GM13976 (cell line): Measurements from ENCODE around the gene ZNF618.
A peak's percentile ranks its signal among the peaks of the same experiment; 100 is the strongest.

Source experiments
- DNase-seq: peaks from one replicate; pipeline ENCODE4 v3.0.0; 2012; ENCODE audit warnings: low spot score
- in situ Hi-C: fragments of 300-500 bp; cut with MboI; formaldehyde crosslinking; loops from one replicate; pipeline ENCODE4 v1.12.0; 2022; ENCODE audit warnings: low sequenced_read_pairs, mixed read lengths, inconsistent platforms; ENCODE audit not compliant: unreplicated experiment
- TF ChIP-seq, protein P1 (sequence below): IDR thresholded peaks from 2 replicates; pipeline ENCODE4 v1.5.1; 2012; ENCODE audit warnings: borderline replicate concordance, mild to moderate bottlenecking; ENCODE audit not compliant: insufficient read depth; ENCODE audit errors: extremely low read depth, missing control alignments, control extremely low read depth

Gene ZNF618

DNA sequence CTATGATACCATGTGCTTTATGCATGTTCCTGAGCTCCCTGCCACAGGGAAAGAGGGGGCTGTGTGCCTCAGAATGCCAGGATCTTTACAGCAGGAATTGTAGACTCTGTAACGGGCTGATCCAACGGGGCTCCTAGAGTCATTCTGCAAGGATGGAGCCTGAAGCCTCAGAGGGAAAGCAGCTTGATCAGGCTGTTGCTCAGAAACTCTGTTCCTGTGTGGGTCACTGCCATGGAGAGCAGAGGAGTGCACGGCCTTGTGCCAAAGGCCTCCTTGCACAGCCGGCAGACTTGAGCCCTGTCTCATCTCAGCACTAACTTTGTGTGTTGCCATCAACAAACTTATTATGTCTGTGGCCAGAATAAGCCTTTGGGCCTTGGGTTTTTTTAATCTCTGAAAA lies 150.2 kb downstream of the ZNF618 start:
- TF ChIP-seq, protein P1, sequence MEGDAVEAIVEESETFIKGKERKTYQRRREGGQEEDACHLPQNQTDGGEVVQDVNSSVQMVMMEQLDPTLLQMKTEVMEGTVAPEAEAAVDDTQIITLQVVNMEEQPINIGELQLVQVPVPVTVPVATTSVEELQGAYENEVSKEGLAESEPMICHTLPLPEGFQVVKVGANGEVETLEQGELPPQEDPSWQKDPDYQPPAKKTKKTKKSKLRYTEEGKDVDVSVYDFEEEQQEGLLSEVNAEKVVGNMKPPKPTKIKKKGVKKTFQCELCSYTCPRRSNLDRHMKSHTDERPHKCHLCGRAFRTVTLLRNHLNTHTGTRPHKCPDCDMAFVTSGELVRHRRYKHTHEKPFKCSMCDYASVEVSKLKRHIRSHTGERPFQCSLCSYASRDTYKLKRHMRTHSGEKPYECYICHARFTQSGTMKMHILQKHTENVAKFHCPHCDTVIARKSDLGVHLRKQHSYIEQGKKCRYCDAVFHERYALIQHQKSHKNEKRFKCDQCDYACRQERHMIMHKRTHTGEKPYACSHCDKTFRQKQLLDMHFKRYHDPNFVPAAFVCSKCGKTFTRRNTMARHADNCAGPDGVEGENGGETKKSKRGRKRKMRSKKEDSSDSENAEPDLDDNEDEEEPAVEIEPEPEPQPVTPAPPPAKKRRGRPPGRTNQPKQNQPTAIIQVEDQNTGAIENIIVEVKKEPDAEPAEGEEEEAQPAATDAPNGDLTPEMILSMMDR: no peak
- no peak for DNase-seq
- in situ Hi-C loops: no loop called here

DNA sequence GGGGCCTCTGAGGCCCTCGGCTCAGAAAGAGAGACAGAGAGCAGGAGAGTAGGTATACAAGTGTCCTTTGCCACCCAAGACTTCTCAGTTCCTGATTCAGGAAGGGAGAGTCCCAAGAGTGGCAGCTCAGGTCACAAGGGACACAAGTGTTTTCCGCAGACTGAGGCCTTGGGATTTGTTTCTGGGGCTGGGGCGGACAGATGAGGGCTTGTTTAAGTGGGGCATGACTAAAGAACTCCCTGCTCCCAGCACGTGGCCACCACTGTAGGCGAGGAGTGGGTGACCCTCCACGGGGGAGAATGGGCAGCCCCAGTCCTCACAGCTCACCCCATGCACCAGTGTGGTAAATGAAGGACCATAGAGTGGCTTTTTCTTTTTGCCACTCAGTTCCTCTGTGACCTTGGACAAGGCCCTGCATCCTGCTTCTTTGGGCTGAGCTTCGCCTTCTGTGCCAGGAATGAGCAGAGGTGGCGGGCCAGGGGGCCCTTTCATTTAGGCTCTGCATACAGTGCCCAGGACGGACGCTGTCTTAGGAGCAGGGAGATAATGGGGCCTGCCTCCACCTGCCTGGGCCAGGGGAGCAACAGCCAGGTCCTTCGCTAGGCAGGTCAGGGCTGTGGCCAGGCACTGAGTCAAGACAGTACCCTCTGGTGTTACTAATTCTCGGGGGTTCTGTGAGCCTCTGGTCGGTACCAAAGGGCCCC lies 151.2 kb downstream of the ZNF618 start:
- in situ Hi-C loops: no loop called here

GRCh38 chr9:114027863-114028465 lies 151.9 kb downstream of the ZNF618 start:
- TF ChIP-seq, protein P1: no peak
- DNase-seq: peak; percentile 16
- in situ Hi-C loops: no loop called here

More for the DNA sequence above, 151.2 kb downstream of the ZNF618 start:
- TF ChIP-seq, protein P1: no peak
- peak; percentile 7 for DNase-seq

- in situ Hi-C loops: no loop called here
- TF ChIP-seq, protein P1: no peak
- DNase-seq: no peak
Measured at GRCh38 chr9:114028646-114029045, 152.5 kb downstream of the ZNF618 start.

DNA sequence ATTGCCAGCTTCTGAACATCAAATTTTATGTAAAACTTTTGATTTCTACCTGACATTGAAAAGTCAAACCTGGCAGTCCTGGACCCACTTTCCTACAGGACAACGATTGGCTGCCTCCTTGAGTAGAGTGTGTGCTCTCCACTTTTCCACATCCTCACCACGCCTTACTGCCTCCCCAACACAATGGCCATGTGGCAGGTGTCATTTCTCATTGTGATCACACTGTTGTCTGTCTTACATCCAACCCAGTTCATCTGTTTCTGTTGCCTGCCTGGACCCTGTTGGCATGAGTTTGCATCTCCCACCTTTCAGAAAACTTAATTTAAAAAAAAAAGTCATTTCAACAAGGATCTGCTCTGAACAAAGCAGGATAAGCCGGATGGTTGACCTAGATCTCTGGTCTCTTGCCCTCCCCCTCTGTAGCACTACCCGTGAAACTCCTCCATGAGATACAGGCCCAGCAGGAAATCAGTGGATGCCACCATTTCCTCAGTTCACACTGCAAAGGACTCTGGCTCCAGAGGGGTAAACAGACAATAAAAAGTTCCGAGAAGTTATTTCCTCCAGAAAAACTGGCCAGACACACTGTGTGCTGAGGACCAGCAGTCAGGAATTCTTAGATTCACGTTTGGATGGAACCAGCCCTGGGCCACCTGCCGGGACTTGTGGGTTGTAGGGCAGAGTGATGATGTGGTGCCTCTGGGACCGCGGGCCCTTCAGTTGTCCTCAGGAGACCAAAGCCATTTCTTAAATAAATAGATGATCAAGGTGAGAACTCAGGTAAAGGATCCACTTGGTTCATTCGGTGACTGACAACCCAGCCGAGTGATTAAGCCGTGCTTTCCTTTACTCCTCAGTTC lies 153.4 kb downstream of the ZNF618 start:
- DNase-seq: peak; percentile 18
- TF ChIP-seq, protein P1: no peak
- in situ Hi-C loops: no loop called here

DNA sequence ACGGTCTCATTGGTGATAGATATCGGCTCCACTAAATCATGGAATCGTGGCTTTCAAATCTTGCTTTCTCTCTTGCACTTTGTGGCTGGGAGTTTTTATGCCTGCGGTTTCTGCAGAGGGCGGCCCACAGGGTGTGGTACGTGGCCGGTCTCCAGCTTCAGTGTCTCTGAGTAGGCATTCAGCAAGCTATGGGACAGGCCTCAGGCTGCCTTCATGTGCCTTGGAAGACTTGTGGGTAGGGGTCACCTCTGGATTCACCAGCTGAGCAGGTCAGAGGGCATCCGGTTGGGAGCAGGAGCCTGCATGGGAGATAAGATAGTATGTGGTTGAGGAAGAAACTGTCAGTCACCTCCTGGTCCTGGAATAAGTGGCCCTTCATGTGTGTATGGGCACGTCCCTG lies 154.3 kb downstream of the ZNF618 start:
- in situ Hi-C loops: no loop called here
- TF ChIP-seq, protein P1: no peak
- DNase-seq: no peak
